ENCODE data around the gene GADD45A. TPM values are rescaled to one million over a fixed set of nuclear protein-coding genes. Genes with fewer than 3 reads are reported as not detected.

GADD45A gene
- polyA plus RNA-seq, 3 donors = 7.5 to 14.3 (median 9.6) TPM

GRCh38 chr1:67704351-67704750 lies 19.4 kb downstream of the GADD45A start:
- no peaks in the 10 kb centered on the region for H3K36me3 Mint-ChIP-seq
- WGBS (ENCODE audit: insufficient coverage) = no CpG with 5 or more reads among the region's 3 CpGs
- H3K27ac Mint-ChIP-seq = no peak overlapping the region
- H4K20me1 ChIP-seq (ENCODE audit: insufficient read depth, low read length) = no peaks in the 10 kb centered on the region
- no peaks in the 10 kb centered on the region for H3K27me3 Mint-ChIP-seq (ENCODE audit: low read depth in 3 of 3)
- H3K79me2 ChIP-seq (ENCODE audit: insufficient read depth, low read length) = no peaks in the 10 kb centered on the region
- H2AFZ ChIP-seq (ENCODE audit: insufficient read depth, low read depth, low read length, poor library complexity, severe bottlenecking) = no peak overlapping the region
- no peak overlapping the region for H3K4me2 ChIP-seq (replicated peaks; ENCODE audit: extremely low read depth, low read length, poor library complexity, severe bottlenecking)
- no peaks in the 10 kb centered on the region for H3K9me3 Mint-ChIP-seq
- no peaks in the 10 kb centered on the region for H3K9me3 ChIP-seq (replicated peaks in 1 of 2; ENCODE audit: control insufficient read depth in 1 of 2, insufficient read depth in 1 of 2, low read length in 2 of 2)
- H3K27ac ChIP-seq (ENCODE audit: low read depth in 1 of 2, low read length in 2 of 2) = no peak overlapping the region
- intact Hi-C loops (cut with micrococcal nuclease) = no loop called here
- no peak for TF ChIP-seq CTCF (IDR thresholded peaks at IDR 0.05)
- no peaks in the 10 kb centered on the region for H3K27me3 ChIP-seq (ENCODE audit: control insufficient read depth in 2 of 2, insufficient read depth in 2 of 2, low read length in 2 of 2)
- H3K4me1 ChIP-seq (ENCODE audit: control insufficient read depth in 1 of 2, insufficient read depth in 2 of 2, low read length in 2 of 2) = no peaks in the 10 kb centered on the region
- no peak overlapping the region for H3K4me3 ChIP-seq (replicated peaks in 1 of 3; ENCODE audit: low read depth in 2 of 3, low read length in 3 of 3)
- H3K9ac ChIP-seq (ENCODE audit: insufficient read depth, low read length, poor library complexity, severe bottlenecking) = no peak overlapping the region
- no peaks in the 10 kb centered on the region for H3K4me1 Mint-ChIP-seq
- no peak overlapping the region for H3K4me3 Mint-ChIP-seq
- H3K36me3 ChIP-seq (replicated peaks in 1 of 2; ENCODE audit: control insufficient read depth in 1 of 2, insufficient read depth in 2 of 2, low read length in 2 of 2) = no peaks in the 10 kb centered on the region
- DNase-seq = no peak

GRCh38 chr1:67705735-67706453 lies 20.9 kb downstream of the GADD45A start:
- Histone ChIP-seq H3K9me3 (replicated peaks in 1 of 2; ENCODE audit: control insufficient read depth in 1 of 2, insufficient read depth in 1 of 2, low read length in 2 of 2) (no peaks in the 10 kb centered on the region), H3K4me3 (replicated peaks in 1 of 3; ENCODE audit: low read depth in 2 of 3, low read length in 3 of 3) (no peak overlapping the region), H3K4me2 (replicated peaks; ENCODE audit: extremely low read depth, low read length, poor library complexity, severe bottlenecking) (no peak overlapping the region), H3K79me2 (ENCODE audit: insufficient read depth, low read length) (no peaks in the 10 kb centered on the region), H4K20me1 (ENCODE audit: insufficient read depth, low read length) (no peaks in the 10 kb centered on the region), H3K27ac (ENCODE audit: low read depth in 1 of 2, low read length in 2 of 2) (no peak overlapping the region), H2AFZ (ENCODE audit: insufficient read depth, low read depth, low read length, poor library complexity, severe bottlenecking) (no peak overlapping the region), H3K36me3 (replicated peaks in 1 of 2; ENCODE audit: control insufficient read depth in 1 of 2, insufficient read depth in 2 of 2, low read length in 2 of 2) (no peaks in the 10 kb centered on the region), H3K9ac (ENCODE audit: insufficient read depth, low read length, poor library complexity, severe bottlenecking) (no peak overlapping the region), H3K27me3 (ENCODE audit: control insufficient read depth in 2 of 2, insufficient read depth in 2 of 2, low read length in 2 of 2) (no peaks in the 10 kb centered on the region), H3K4me1 (ENCODE audit: control insufficient read depth in 1 of 2, insufficient read depth in 2 of 2, low read length in 2 of 2) (no peaks in the 10 kb centered on the region)
- TF ChIP-seq CTCF (IDR thresholded peaks at IDR 0.05) = no peak
- Mint-ChIP-seq H3K36me3 (no peaks in the 10 kb centered on the region), H3K4me1 (no peaks in the 10 kb centered on the region), H3K9me3 (no peaks in the 10 kb centered on the region), H3K4me3 (no peak overlapping the region), H3K27ac (no peak overlapping the region), H3K27me3 (ENCODE audit: low read depth in 3 of 3) (no peaks in the 10 kb centered on the region)
- no peak for DNase-seq
- intact Hi-C loops (cut with micrococcal nuclease) = no loop called here
- WGBS (ENCODE audit: insufficient coverage) = 92% methylated on average over 9 of the region's 10 CpGs
